ENCODE data around the gene FNIP2. TPM values are rescaled to one million over a fixed set of nuclear protein-coding genes. Genes with fewer than 3 reads are reported as not detected.

Gene FNIP2
- polyA plus RNA-seq, 5 donors = 19.5 to 34.6 (median 29.0) TPM

DNA sequence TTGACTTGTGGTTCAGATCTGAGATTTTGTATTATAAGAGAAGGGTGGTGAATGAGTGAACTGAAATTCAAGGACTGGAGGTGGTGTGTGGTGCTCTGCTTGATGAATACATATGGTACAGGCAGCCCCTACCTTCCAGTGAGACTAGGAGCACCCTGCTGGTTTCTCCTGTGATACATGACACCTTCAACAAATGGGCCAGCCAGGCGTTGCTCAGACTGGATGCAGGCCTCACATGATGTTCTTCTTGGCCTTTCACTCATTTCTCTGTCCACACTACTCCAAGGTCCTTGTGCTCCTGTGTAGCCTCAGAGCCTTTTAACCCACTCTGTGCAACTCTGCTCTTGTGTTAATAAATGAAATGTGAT is 67.2 kb downstream of the FNIP2 start:
- DNase-seq = no peak

DNA sequence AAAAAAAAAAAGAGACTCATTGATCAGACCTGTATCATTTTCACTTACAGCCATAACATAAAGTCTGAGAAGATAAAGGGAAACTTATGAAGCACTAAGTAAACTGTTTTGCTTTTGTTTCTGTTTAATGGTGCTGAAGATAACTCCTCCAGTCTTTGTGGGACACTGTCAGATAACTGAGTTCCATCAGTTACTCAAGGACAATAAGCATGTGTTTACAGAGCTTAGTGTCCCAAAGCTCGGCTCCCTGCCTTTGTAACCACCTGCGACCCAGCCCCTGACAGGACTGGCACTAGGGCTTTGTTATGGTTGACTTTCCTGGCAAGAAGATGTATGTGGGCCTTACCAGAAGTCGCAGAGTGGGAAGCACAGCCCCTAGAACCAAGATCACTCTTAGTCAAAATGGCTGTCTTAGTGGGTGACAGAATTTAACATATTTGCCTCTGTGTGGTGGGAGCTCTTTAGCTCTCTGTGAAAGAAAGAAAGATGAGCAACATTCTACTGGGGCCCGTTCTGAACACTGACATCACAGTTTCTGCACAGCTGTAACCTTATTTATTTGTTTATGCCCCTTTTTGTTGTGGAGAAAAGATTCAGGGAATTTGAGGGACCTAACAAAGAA is 68.1 kb downstream of the FNIP2 start:
- no peak for DNase-seq

DNA sequence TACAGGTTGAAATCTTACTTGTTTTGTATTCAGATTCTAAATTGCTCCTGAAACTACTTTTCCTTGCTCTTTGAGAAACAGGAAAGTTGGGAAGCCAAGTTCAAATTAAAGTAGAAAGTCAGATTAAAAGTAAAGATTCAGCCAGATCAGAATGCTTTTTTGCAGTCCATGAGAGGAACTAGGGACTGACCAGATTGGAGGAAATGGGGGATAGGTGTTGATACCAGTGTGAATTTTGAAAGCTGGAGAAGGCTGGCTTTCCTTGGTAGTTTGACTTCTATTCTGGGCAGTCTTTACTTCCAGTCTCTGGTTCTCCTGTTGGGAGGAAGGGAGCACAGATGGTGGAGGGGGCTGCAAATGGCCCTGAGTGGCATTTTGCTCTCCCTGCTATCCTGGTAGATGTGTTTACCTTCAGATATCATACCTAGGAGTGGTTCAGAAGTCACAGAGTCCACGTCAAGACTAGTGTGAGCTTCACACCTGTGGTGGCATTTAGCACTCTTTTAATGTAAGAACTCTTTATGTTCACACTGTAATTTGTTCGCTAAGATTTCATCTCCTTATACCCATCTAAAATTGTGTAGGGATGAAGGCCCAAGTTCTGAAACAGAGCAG is 68.8 kb downstream of the FNIP2 start:
- no peak for DNase-seq

DNA sequence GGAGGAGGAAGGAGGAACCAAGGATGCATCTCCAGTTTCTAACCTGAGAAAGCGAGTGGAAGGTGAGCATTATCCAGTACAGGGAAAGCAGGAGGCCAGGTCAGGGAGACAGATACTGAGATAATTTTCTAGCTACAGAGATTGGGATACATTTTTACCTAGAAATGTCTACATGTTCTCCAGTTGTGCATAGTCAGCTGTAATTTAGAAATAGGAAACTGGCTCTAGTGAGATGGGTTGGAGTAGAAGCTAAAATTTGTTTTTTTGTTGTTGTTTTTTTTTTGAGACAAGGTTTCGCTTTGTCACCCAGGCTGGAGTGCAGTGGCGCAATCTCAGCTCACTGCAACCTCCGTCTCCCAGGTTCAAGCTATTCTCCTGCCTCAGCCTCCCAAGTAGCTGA is 71.3 kb downstream of the FNIP2 start:
- DNase-seq = no peak

DNA sequence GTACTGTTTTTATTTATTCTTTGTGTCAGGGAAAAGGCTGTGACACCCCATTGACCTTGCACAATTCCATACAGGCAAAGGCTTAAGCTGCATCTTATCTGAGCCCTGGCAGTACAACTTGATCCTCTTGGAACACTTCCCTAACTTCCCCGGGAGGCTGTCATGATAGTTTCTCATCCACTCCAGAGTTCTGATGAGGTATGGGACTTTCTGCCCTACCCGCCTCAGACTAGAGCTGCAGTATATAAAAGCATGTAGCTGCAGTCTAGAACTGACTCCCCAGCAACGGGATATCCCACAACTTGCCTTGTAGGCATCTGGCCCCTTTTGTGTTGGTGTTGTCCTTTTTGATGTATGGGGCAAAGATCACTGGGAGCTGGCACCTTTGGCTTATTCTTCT is 72.7 kb downstream of the FNIP2 start:
- no peak for DNase-seq

DNA sequence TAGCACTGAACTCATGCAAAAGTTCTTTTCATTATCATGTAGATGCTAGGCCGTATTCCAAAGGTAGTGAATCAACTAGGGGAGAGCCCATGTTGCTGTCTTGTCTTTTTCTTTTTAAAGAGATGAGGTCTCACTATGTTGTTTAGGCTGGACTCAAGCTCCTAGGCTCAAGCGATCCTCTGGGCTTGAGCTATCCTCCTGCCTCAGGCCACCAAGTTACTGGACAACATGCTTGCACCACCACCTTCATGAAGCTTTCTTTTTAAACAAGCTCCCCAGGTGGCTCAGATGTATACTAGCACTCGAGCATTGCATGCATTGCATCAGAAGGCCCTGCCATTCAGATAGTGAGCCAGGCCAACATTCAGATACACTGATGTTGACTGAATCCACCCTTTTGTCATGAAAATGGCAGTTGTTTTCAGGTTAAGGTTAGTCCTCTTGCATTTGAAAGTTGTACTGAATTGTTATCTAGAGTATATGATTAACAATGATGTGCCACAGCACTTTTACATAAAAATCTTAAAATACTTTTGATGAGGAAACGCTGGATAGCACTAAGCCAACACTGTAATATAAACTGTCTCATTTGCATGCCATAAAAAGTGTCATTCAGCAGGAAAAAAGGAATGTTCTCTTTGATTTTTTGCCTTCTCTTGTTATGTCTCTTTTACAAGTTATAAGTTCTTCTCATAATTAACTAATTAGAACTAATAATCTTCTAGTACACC is 76.7 kb downstream of the FNIP2 start:
- no peak for DNase-seq

DNA sequence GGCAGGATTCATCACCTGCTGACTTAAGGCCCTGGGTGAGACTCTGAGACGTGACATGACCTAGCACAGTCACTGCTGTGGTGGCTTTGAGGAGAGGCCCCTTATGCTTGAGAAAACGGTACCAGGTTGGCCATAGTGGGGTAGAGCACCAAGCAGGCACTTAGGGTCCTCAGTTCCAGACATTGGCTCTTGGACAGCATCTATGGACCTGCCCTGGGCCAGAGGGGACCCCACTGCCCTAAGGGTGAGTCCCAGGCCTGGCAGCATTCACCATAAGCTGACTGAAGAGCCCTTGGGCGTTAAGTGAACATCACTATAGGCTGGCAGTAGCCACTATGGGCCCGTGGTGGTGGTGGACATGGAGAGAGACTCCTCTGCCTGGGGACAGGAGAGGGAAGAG is 78.7 kb downstream of the FNIP2 start:
- no peak for DNase-seq

DNA sequence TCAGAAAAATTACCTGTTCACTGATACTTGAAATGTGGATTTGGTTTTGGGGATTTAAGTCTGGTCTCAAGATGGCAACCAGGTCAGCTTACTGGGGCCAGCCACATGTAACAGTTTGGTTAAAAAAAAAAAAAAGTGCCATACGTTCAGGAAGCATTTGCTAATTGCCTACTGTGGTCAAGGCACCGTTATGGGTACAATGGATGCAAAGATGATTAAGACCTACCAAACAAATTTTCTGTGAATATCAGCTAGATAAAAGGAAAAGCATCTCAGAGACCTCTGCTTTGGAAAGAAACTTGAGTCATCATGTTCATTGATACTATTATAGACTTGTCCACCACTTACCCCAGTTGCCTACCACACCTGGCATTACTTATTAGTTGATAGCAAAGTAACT is 80.9 kb downstream of the FNIP2 start:
- DNase-seq = no peak

DNA sequence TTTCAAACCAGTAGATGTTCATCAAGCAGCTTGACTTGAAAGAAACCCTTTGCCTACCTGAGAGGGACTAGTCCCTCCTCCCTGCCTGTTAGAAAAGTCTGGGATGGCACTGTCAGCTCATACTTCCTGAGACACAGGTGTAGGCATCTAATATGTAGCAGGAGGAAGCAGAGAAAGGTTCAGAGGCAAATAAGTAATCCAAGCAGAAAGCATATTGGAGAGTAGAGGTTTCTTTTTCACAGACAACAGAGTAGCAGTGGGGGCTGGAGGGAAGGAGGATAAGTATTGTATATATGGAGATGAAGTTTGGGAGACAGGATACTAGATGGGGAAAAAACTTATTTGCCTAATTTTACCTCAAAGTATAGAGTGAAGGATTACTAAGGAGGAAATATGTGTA is 81.5 kb downstream of the FNIP2 start:
- no peak for DNase-seq

DNA sequence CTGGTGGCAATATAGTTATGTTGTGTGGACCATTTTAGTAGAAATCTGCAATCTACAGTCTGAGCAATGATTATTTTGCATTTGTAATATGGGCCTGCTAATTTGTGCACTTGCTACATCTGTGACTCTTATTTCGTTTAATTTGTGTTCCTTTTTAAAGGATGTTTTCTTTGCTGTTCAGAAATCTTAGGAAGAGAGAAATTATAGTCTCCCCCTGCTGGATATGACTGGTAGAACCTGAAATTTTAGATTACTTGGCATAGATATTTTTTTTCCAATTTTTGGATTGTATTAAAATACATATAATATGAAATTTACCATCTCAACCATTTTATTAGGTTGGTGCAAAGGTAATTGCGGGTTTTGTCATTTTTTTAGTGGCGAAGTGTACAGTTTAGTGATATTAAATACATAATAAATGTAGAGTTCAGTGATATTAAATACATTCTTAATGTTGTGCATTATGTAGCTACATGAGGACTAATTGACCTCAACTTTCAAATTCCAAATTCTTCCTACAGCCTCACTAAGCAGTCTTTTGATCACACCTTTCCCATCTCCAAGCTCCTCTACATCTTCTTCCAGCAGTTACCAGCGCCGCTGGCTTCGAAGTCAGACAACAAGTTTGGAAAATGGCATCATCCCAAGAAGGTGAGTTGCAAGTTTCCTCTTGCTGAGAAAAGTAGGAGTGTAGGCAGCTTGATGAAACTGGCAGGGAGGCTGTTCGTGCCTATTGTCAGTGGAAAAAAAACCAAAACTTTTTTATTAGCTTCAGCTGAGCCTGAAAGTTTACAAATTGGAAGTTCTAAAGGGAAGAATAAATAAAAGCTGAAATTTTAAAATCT is 82.2 kb downstream of the FNIP2 start:
- DNase-seq = peak in 1 of 2 donors; percentile 29

DNA sequence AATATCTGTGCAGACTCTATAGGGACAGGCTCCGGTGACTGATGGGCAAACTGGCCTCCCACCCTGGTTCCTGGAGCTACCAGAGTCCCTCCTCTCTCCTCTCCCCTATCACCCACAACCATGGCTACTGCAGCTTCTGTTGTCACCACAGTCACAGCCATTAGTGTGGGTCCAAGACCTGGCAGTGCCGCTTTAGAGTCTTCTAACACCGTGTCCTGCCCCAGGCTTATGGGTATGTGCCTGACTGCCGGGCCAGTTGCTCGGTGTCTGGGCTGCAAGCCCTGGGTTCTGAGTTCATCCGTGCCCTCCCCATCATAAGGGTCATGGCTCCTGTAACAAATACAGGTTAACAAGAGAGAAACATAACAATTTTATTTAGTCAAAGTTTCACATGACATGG is 85.4 kb downstream of the FNIP2 start:
- no peak for DNase-seq

DNA sequence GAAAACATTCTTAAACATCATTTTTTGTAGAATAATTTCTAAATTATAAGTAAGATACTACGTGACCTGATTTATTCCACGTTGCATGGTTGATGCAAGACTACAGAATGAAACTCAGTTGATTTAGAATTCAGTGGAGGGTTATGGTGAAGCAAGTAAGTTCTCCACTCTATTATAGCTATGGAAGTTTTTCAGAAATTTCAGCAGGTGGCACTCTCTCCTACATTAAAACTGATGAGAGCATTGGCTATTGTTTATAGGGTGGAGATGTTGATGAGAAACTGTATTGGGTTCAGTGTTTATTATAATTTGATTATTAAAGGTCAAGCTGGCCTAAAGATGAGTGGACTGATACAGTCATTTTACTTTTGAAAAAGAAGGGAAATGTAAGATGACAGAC is 88.0 kb downstream of the FNIP2 start:
- peak in 1 of 2 donors; percentile 6 for DNase-seq

DNA sequence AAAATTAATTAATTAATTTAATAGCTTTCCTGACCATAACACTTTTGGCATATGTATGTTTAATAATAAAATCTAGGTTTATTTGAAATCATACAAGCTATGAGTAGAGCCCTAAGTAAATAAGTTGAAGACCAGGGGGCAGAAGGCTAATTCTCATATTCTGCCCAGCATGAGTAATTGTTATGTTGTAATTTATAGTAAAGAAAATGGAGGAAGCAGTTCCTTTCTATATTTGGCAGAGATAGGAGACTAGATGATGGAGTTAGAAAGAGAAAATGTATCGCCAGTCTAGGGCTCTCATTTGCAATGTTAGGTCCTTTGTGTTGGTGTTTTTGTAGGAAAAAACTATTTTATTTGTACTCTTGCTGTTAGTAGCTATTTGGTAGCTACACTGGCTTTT is 89.1 kb downstream of the FNIP2 start:
- DNase-seq = no peak

DNA sequence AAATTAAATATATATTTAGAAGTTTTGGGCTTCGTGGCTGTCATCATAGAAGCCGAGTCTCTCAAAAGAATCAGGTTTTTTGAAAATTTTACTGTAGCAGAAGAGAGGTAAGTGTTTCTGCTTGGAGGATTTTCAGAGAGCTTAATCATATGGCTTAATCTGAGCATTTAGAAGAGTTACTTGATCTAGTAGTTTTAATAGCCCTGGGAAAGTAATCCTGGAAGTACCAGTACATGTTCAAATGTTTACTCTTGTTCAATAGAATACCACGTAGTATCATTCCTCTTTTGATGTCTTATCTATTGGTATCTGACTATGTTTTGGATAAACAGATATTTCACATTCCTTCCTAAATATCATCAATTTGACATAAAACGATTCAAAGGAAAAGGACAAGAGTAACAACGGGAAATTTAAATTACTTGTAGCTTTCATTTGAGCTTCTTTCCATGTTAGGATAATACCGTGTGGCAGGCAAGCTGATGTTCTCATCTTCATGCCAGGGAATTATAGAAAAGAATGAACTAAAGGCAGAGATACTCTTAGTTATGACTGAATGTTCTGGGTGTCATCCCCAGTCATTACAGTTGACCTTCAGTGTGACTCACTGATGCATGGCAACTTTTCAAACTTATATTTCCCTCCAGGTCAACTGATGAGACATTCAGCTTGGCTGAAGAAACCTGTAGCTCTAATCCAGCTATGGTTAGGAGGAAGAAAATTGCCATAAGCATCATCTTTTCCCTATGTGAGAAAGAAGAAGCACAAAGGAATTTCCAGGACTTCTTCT is 89.8 kb downstream of the FNIP2 start:
- DNase-seq = no peak

DNA sequence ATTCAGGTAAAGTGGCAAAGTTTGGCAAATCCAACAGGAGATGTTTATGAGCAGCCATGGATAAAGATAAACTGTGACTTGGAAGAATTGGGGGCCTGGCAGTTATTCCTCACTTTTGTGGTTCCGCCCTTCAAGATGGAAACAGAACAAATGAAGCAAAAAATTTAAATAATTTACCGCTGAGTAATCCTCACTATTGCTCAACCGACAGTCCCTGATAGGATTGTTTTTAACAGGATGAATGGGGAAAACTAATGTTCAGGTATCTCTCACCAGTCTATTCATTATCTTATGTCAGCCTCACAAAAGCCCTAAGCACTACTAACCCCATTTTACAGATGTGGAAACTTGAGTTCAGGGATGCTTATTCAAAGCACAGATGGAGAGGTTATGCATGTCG is 90.8 kb downstream of the FNIP2 start:
- no peak for DNase-seq

DNA sequence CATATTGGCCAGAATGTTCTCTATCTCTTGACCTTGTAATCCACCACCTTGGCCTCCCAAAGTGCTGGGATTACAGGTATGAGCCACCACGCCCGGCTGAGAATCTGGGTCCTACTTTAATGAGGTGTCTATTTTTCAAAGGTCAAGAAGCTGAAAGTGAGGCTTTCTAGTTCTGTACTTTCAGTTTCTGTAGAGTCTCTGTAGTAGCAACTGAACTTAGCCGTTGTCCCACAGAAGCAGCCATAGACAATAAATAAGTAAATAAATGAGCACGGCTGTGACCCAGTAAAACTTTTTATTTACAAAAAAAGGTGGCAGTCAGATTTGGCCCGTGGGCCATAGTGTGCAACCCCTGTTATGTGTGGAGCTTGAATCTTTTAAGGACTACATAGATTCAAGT is 92.0 kb downstream of the FNIP2 start:
- DNase-seq = no peak

DNA sequence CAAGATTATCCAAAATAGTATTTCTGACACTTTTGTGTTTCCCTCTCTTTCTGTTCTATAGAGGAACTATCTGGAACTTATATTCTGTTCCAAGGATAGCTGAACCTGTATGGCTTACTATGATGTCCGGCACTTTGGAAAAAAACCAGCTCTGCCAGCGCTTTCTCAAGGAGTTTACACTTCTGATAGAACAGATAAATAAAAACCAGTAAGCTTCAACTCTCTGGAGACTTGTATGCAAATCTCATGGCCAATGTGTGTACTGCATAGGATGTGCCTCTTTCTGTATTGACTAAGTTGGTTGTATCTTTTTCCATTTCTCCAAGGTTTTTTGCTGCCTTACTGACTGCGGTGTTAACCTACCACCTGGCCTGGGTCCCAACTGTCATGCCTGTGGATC is 92.5 kb downstream of the FNIP2 start:
- no peak for DNase-seq

DNA sequence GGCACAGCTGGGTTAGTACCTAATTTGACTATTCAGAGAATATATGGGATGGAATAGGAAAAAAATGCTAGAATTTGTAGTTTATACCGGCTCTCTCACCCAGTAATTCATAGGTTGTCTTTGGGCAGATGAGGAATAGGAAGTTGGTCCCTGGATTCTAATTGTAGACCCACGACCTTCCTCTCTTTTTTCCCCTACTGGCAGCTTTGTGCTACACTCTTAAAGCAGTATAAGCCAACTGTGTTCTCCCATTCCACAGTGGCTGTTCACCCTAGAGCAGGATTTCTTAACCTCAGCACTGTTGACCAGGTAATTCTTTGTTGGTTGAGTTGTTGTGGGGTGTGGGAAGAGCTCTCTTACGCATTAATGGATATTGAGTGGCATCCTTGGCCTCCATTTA is 92.9 kb downstream of the FNIP2 start:
- DNase-seq = no peak

DNA sequence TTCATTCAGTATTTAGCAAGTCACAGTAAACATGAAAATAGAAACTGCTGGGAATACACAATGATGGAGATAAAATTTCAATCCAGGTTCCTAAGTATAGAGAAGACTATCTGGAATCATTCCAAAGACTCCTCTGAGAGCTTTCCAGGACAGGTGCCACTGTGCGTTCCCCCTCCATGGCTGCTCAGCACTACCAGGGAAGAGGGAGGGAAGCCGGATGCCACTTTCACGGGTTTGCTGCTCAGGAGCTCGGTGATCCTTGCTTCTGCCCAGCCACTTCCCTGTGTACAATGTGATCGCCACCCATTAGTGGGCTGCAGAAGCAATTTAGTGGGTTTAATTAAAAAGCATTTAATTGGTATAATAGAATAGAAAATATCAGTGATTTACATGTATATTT is 94.5 kb downstream of the FNIP2 start:
- DNase-seq = no peak

DNA sequence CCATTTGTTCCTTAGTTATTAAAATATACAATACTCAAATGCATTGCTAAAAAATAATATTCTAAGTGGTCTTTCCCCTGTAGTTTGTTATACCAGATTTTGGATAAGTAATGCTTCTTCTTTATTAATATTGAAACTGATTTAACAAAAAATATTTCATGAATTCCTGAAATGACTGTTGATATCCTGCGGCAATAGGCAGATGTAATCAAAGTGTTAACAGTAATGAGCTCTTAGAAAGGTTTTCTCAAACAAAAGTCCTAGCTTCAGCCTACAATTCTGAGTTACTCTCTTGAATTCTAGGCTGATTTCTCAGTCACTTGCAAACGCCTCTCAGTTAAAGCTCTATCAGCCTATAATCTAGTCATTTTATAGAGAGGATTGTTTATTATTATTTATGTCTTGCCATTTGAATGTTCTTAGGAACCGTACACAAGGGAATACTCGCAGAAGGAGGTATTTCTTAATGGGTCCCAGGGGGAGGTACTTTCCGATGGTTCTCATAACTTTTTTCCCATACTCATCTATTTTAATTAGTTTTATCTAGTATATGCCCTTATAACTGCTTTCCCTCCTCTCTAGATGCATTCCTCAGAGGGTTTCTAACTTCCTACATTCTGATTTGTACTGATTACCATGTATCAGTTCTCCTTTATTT is 96.8 kb downstream of the FNIP2 start:
- DNase-seq = no peak

DNA sequence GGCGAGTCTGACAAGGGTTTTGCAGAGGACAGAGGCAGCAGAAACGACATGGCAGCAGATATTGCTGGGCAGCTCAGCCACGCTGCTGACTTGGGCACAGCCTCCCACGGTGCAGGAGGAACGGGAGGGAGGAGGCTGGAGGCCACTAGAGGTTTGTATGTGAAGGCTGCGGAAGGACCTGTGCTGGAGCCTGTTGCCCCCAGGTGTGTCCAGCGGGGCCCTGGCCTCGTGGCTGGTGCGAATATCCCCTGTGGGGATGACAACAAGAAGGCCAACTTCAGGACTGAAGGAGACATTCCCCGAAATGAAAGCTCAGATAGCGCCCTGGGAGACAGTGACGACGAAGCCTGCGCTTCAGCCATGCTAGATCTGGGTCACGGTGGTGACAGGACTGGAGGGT is 100.2 kb downstream of the FNIP2 start:
- no peak for DNase-seq
